HEK293T (cell line): ENCODE measurements around the gene FAAP20.

Source experiments
- BHLHE40 ChIP-seq: fragments of 450-650 bp; IDR thresholded peaks from 2 replicates; pipeline ENCODE4 v1.6.1; 2016; ENCODE audit warnings: mild to moderate bottlenecking, moderate library complexity, borderline replicate concordance
- CTBP1 ChIP-seq: fragments of 450-650 bp; IDR thresholded peaks from 2 replicates; pipeline ENCODE4 v1.6.1; 2016; ENCODE audit warnings: borderline replicate concordance
- ELF4 ChIP-seq: fragments of 450-650 bp; IDR thresholded peaks from 2 replicates; pipeline ENCODE4 v1.6.1; 2017; ENCODE audit warnings: antibody characterized with exemption
- FOXA1 ChIP-seq: fragments of 450-650 bp; IDR thresholded peaks from 2 replicates; pipeline ENCODE4 v1.6.1; 2016; ENCODE audit warnings: mild to moderate bottlenecking
- FOXK2 ChIP-seq: fragments of 450-650 bp; IDR thresholded peaks from 2 replicates; pipeline ENCODE4 v1.6.1; 2016; ENCODE audit warnings: mild to moderate bottlenecking
- HDGF ChIP-seq: fragments of 450-650 bp; IDR thresholded peaks from 2 replicates; pipeline ENCODE4 v1.6.1; 2017; ENCODE audit warnings: antibody characterized with exemption, borderline replicate concordance
- L3MBTL2 ChIP-seq: fragments of 450-650 bp; conservative IDR thresholded peaks from 2 replicates; pipeline ENCODE4 v1.6.1; 2016; ENCODE audit warnings: mild to moderate bottlenecking
- SP1 ChIP-seq: fragments of 450-650 bp; IDR thresholded peaks from 2 replicates; pipeline ENCODE4 v1.6.1; 2017
- SUZ12 ChIP-seq: fragments of 450-650 bp; IDR thresholded peaks from 2 replicates; pipeline ENCODE4 v1.6.1; 2016; ENCODE audit warnings: mild to moderate bottlenecking

DNA sequence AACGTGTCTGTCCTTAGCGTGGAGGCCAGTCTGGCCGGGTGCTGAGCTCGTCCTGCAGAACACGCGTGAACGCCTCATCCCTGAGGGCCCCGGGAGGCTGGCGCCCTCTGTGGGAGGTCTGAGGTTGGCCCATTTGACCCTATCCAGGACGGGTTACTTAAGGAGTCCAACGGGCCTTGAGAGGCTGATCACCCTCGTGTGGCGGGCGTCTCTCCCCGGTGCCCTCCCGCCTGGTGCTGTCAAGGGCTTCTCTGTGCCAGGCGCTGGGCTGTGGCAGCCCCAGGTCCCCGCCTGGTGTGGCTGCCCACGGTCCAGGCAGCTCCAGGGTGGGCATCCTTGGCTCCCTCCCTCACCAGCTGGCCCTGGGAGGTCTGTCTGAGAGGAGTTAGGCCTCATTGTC is 43.2 kb upstream of the FAAP20 start:
- TF ChIP-seq FOXA1 (no peak), SP1 (no peak), HDGF (no peak), FOXK2 (no peak), ELF4 (no peak), SUZ12 (no peak), CTBP1 (no peak), L3MBTL2 (no peak), BHLHE40 (no peak)
